GM12878 (cell line): ENCODE results near the gene MRPL21.

Experiments
- CHD1 ChIP-seq: IDR thresholded peaks from 2 replicates; pipeline ENCODE4 v1.6.1; 2012; ENCODE audit warnings: low read depth, low read length, improper control_type of control experiment
- POLR2AphosphoS5 ChIP-seq: IDR thresholded peaks from 2 replicates; pipeline ENCODE4 v1.6.1; 2011; ENCODE audit warnings: mild to moderate bottlenecking, low read length, inconsistent platforms
- SREBF2 ChIP-seq: IDR thresholded peaks from 2 replicates; pipeline ENCODE4 v1.6.1; 2012; ENCODE audit warnings: mild to moderate bottlenecking, low read length
- TF ChIP-seq, protein P1 (sequence below): IDR thresholded peaks from 2 replicates; pipeline ENCODE4 v1.6.1; 2011; ENCODE audit warnings: mild to moderate bottlenecking, low read depth, low read length, moderate library complexity; ENCODE audit not compliant: insufficient replicate concordance
- TF ChIP-seq, protein P2 (sequence below), 3 experiments: IDR thresholded peaks in 2 of 3; conservative IDR thresholded peaks in 1 of 3; 2 replicates each; pipeline ENCODE4 v1.5.1; 2011; ENCODE audit warnings: low read depth in 3 of 3, low read length in 3 of 3, mild to moderate bottlenecking in 3 of 3, control low read depth in 2 of 3, moderate library complexity in 2 of 3, inconsistent platforms in 1 of 3, mixed read lengths in 1 of 3; ENCODE audit not compliant: control insufficient read depth in 2 of 3, insufficient read depth in 1 of 3; ENCODE audit errors: extremely low read depth in 1 of 3
- TF ChIP-seq, protein P3 (sequence below): fragments of 450-650 bp; IDR thresholded peaks from 2 replicates; pipeline ENCODE4 v1.6.1; 2017; ENCODE audit warnings: mild to moderate bottlenecking, low read depth, inconsistent platforms; ENCODE audit not compliant: poor library complexity, severe bottlenecking

DNA sequence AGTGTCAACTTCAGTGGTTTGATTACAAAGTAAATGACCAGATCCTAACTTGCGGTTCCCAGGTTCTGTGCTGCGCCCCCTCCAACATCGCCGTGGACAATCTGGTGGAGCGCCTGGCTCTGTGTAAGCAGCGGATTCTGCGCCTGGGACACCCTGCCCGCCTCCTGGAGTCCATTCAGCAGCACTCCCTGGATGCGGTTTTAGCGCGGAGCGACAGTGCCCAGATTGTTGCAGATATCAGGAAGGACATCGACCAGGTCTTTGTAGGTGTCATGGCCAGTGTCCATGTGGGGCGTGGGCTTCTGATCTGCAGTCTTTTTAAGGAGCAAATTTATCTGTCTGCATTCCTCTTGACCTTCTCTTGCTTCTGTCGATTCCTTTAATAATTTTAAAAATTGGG lies 11.1 kb upstream of the MRPL21 start:
- TF ChIP-seq SREBF2 (no peak), POLR2AphosphoS5 (no peak), CHD1 (no peak)
- TF ChIP-seq, protein P1, sequence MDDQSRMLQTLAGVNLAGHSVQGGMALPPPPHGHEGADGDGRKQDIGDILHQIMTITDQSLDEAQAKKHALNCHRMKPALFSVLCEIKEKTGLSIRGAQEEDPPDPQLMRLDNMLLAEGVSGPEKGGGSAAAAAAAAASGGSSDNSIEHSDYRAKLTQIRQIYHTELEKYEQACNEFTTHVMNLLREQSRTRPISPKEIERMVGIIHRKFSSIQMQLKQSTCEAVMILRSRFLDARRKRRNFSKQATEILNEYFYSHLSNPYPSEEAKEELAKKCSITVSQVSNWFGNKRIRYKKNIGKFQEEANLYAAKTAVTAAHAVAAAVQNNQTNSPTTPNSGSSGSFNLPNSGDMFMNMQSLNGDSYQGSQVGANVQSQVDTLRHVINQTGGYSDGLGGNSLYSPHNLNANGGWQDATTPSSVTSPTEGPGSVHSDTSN, result no peak
- TF ChIP-seq, protein P2, sequence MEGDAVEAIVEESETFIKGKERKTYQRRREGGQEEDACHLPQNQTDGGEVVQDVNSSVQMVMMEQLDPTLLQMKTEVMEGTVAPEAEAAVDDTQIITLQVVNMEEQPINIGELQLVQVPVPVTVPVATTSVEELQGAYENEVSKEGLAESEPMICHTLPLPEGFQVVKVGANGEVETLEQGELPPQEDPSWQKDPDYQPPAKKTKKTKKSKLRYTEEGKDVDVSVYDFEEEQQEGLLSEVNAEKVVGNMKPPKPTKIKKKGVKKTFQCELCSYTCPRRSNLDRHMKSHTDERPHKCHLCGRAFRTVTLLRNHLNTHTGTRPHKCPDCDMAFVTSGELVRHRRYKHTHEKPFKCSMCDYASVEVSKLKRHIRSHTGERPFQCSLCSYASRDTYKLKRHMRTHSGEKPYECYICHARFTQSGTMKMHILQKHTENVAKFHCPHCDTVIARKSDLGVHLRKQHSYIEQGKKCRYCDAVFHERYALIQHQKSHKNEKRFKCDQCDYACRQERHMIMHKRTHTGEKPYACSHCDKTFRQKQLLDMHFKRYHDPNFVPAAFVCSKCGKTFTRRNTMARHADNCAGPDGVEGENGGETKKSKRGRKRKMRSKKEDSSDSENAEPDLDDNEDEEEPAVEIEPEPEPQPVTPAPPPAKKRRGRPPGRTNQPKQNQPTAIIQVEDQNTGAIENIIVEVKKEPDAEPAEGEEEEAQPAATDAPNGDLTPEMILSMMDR (IDR thresholded peaks at IDR 0.05 in 2 of 3, conservative IDR thresholded peaks at IDR 0.05 in 1 of 3; ENCODE audit: control insufficient read depth in 2 of 3, extremely low read depth in 1 of 3, insufficient read depth in 1 of 3, low read depth in 3 of 3, low read length in 3 of 3), result no peak
- TF ChIP-seq, protein P3, sequence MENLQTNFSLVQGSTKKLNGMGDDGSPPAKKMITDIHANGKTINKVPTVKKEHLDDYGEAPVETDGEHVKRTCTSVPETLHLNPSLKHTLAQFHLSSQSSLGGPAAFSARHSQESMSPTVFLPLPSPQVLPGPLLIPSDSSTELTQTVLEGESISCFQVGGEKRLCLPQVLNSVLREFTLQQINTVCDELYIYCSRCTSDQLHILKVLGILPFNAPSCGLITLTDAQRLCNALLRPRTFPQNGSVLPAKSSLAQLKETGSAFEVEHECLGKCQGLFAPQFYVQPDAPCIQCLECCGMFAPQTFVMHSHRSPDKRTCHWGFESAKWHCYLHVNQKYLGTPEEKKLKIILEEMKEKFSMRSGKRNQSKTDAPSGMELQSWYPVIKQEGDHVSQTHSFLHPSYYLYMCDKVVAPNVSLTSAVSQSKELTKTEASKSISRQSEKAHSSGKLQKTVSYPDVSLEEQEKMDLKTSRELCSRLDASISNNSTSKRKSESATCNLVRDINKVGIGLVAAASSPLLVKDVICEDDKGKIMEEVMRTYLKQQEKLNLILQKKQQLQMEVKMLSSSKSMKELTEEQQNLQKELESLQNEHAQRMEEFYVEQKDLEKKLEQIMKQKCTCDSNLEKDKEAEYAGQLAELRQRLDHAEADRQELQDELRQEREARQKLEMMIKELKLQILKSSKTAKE, result no peak
